NCI-H146 treated with DMSO at 0.1 percent for 48 hours (cell line): Measurements from ENCODE around the gene KANK2.

Experiments
- DNase-seq: peaks from one replicate; lab custom pipeline; 2025; ENCODE audit not compliant: unreplicated experiment; lab: John Stamatoyannopoulos, UW

The KANK2 gene

DNA sequence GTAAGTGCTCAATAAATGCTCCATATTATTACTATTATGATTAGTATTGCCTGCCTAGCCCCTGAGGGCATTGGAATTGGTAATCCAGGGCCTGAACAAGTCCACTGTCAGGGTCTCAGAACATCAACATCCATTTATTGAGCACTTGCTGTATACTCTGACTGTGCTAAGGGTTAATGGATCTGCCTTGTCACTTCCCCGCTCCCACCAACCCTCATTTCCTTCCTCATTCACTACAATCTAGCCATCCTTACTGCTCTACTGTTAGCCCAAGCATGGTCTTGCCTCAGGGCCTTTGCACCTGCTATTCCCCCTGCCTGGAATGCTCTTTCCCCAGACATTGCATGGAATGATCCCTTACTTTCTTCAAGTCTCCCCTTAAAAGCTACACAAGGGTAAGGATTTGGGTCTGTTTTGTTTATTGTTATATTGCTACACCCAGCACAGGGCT is 29.4 kb upstream of the KANK2 start:
- no peak for DNase-seq

- no peak for DNase-seq
These were observed 28.5 kb upstream of the KANK2 start for GRCh38 chr19:11225815-11226214.

- DNase-seq = no peak
These were observed 27.8 kb upstream of the KANK2 start for GRCh38 chr19:11225172-11225571.

- no peak for DNase-seq
These were observed 27.1 kb upstream of the KANK2 start for GRCh38 chr19:11224429-11224828.

DNA sequence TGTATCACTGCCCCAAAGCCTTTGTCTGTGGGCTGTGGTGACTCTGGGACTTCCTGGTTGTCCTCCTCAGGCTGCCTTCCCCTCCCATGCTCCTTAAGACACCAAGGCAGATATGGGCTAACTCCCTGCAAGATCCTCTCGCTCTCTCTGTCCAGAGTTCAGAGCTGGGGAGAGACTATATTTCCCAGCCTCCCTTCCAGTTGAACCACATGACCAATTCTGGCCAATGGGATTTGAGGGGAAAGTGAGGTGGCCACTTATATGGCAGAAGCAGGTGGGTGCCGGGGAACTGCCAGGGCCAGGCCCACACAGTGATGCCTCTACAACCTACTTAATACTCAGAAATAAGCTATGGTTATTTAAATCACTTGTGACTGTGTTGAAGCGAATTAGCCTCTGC is 25.9 kb upstream of the KANK2 start:
- DNase-seq = no peak

- no peak for DNase-seq
These were observed 23.8 kb upstream of the KANK2 start for GRCh38 chr19:11221082-11221598.

DNA sequence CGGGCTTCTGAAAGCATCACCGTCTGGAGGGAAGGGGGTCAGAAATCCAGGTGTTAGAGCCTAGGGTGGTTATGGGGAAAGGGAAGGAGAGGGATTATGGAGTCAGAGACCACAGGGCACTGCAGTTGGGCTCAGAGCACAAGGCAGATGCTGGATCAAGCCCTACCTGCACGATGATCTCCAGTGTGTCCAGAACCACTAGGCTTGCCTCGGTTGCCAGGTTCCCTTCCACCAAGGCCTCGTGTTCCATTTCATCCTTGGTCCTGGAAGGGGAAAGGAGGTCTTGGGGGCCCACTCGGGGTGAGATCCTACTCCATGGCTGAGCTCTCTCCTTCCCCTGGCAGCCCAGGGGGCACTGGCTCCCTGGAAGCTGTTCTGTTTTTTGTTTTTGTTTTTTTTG is 17.0 kb upstream of the KANK2 start:
- no peak for DNase-seq

DNA sequence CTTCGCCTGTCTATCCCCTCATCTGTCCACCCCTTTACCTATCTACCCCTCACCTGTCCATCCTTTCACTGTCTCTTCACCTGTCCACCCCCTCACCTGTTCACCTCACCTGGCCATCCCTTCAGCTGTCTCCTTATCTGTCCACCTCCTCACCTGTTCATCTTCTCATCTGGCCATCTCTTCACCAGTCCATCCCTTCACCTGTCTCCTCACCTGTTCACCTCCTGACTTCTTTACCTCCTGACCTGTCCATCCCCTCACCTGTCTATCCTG is 13.2 kb upstream of the KANK2 start:
- DNase-seq = no peak

- DNase-seq = no peak
These were observed 12.7 kb upstream of the KANK2 start for GRCh38 chr19:11209839-11210655.

DNA sequence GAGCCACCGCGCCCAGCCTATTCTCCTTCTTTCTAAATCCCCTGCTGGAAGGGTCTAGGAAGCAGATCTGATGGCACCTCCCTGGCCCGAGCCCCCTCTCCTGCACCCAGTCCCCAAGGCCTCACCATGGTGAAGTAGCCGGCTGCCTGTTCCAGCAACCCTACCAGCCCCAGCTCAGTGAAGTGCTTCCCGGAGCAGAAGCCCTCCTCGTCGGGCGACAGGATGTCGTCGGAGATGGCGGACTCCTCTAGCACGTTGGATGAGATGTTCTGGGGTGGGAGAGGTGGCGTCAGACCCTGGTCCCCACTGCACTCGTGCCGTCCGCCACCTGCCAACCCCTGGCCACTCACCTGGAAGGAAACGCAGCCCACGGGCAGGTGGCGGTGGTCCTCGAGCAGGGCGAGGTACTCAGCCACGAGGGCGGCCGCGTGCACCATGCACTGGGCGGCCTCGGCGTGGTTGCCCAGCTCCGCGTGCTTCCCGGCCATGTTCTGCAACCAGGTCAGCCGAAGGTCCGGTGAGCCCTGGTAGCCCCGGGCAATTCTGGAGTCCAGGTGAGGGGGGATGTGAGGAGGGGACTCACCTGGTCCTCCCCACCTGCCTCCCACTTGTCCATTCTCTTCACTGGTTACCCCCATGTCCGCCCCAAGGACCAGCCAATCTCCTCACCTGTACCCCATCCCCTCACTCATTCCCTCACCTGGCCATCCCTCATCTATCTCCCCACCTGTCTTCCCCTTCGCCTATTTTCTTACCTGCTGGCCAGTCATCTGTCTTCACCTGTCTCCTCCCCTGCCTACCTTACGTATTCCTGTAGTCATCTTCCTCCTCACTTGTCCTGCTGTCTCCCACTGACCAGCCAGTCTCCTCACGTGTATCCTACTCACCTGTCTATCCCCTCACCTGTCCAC is 11.5 kb upstream of the KANK2 start:
- DNase-seq = no peak

- DNase-seq = no peak
These were observed 8.7 kb upstream of the KANK2 start for GRCh38 chr19:11205939-11206570.

DNA sequence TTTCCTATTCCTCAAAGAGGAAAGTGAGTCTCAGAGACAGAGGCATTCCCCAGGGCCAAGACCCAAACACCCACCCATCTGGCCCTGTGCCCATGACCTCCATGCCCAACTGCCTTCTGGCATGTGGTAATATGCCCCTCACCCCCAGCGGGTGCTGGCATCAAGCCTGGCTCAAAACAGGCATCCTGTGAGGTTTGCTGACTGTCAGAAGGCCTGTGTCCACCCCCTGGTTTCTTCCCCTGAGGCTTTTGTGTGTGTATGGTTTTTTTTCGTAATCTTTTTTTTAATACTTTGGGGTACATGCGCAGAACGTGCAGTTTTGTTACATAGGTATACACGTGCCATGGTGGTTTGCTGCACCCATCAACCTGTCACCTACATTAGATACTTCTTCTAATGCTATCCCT is 7.6 kb upstream of the KANK2 start:
- no peak for DNase-seq

DNA sequence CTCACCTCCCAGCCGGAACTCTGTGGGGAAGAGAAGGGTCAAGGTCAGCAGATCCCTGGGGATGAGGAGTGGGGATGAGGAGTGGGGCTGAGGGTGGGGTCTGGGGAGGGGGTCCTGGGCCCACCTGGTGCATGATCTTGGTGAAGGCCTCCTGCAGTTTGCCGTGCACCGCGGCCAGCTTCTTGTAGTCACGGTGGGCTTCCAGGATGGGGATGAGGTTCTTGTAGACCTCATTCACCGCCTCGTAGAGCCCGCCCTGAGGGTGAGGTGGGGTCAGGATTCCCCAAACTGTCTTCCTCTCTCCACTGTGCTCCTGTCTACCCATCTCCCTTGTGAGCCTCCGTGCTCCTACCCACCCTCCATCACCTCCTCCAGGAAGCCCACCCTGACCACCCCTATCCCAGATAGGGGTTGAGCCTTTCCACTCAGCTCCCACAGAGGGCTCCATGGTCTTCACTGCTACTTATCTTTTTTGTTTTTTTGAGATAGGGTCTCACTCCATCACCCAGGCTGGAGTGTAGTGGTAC is 6.8 kb upstream of the KANK2 start:
- no peak for DNase-seq

- no peak for DNase-seq
These were observed 6.1 kb upstream of the KANK2 start for GRCh38 chr19:11203194-11204075.

GRCh38 chr19:11202488-11203193 is 5.3 kb upstream of the KANK2 start:
- DNase-seq = no peak

- DNase-seq = no peak
These were observed 4.4 kb upstream of the KANK2 start for GRCh38 chr19:11201791-11202190.

- no peak for DNase-seq
These were observed 3.6 kb upstream of the KANK2 start for GRCh38 chr19:11200931-11201330.

DNA sequence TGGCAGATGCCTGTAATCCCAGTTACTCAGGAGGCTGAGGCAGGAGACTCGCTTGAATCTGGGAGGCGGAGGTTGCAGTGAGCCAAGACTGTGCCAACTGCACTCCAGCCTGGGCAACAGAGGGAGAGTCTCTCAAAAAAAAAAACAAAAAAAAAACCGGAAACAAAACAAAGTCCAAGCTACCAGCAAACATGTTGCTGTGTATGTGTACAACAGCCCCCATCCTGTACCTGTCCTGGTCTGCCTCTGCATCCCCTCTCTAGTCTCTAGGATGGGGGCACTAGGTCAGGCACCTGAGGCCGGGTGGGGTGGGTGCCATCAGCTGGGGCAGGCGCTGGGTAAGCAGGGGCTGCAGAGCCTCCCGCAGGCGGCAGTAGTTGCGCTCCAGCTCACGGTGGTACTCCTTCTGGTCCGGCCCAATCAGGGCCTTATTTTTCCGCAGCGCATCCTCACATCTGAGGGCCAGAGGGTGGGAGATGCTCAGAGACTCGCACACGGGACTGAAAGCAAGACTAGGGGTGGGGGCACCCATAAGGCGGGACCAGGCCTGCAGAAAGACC is 2.8 kb upstream of the KANK2 start:
- no peak for DNase-seq

DNA sequence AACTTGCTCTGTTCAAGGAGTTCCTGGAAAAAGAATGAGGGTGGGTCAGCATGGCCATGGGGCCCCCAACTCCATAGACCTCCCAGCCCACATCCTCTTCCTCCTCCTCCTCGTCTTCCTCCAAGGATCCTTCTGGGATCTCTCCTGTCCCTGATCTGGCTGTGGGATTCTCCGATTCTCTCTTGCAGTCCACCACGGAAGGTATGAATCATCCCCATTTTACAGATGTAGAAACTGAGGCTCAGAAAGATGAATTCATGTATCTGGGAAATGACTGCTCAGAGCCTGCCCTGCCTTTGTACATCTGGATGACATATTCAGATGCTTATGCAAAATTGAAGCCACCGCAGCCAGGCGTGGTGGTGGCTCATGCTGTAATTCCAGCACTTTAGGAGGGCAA is 2.2 kb upstream of the KANK2 start:
- no peak for DNase-seq
